ENCODE data around the gene GPT2.

DNA sequence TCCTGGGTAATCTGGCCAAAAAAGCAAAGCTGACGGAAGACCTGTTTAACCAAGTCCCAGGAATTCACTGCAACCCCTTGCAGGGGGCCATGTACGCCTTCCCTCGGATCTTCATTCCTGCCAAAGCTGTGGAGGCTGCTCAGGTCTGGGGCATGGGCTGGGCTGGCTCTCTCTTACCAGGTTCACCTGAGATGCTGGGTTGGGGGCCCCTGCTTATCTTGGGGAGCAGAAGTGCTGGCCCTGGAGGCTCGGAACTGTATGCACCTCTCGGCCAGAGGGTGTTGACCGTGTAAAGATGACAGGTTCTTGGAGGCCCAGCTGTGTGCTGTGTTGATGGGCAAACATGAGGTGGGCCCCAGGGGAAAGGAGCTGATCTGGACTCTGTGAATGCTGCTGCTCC is 40.2 kb downstream of the GPT2 start:
- TF ChIP-seq, protein P1, sequence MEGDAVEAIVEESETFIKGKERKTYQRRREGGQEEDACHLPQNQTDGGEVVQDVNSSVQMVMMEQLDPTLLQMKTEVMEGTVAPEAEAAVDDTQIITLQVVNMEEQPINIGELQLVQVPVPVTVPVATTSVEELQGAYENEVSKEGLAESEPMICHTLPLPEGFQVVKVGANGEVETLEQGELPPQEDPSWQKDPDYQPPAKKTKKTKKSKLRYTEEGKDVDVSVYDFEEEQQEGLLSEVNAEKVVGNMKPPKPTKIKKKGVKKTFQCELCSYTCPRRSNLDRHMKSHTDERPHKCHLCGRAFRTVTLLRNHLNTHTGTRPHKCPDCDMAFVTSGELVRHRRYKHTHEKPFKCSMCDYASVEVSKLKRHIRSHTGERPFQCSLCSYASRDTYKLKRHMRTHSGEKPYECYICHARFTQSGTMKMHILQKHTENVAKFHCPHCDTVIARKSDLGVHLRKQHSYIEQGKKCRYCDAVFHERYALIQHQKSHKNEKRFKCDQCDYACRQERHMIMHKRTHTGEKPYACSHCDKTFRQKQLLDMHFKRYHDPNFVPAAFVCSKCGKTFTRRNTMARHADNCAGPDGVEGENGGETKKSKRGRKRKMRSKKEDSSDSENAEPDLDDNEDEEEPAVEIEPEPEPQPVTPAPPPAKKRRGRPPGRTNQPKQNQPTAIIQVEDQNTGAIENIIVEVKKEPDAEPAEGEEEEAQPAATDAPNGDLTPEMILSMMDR (IDR thresholded peaks at IDR 0.05), result no peak
- no peak for TF ChIP-seq POLR2A (IDR thresholded peaks at IDR 0.05)
